GM21381 (cell line): ENCODE data around the gene C19orf73.
"Not testable (repeated sequence)": the region's sequence is repeated elsewhere in the genome, so short reads cannot be mapped to it uniquely, and the experiment has no call there.

Source experiments
- ATAC-seq: cut with Tn5 transposase; IDR thresholded peaks from one replicate; pipeline ENCODE4 v1.9.1; 2021; ENCODE audit warnings: mild to moderate bottlenecking, moderate library complexity; ENCODE audit not compliant: unreplicated experiment

The C19orf73 gene

GRCh38 chr19:49148784-49149651 is 30.1 kb upstream of the C19orf73 start:
- no peak for ATAC-seq

- no peak for ATAC-seq
These were observed 29.2 kb upstream of the C19orf73 start for GRCh38 chr19:49148044-49148682.

GRCh38 chr19:49146408-49146770 is 27.4 kb upstream of the C19orf73 start:
- not testable (repeated sequence) for ATAC-seq

- ATAC-seq = no peak
These were observed 26.8 kb upstream of the C19orf73 start for GRCh38 chr19:49145573-49146407.

GRCh38 chr19:49142866-49143335 is 24.0 kb upstream of the C19orf73 start:
- no peak for ATAC-seq

GRCh38 chr19:49141352-49141751 is 22.4 kb upstream of the C19orf73 start:
- ATAC-seq = no peak

GRCh38 chr19:49140951-49141350 is 22.0 kb upstream of the C19orf73 start:
- no peak for ATAC-seq

GRCh38 chr19:49136771-49137171 is 17.8 kb upstream of the C19orf73 start:
- ATAC-seq = no peak

GRCh38 chr19:49135686-49136085 is 16.7 kb upstream of the C19orf73 start:
- ATAC-seq = no peak

GRCh38 chr19:49133621-49134454 is 14.9 kb upstream of the C19orf73 start:
- no peak for ATAC-seq

- ATAC-seq = no peak
These were observed 14.1 kb upstream of the C19orf73 start for GRCh38 chr19:49132974-49133609.

GRCh38 chr19:49130325-49130724 is 11.4 kb upstream of the C19orf73 start:
- ATAC-seq = no peak

GRCh38 chr19:49129238-49129583 is 10.3 kb upstream of the C19orf73 start:
- no peak for ATAC-seq

GRCh38 chr19:49128545-49129237 is 9.7 kb upstream of the C19orf73 start:
- no peak for ATAC-seq

- ATAC-seq = peak; percentile 90
These were observed 9.0 kb upstream of the C19orf73 start for GRCh38 chr19:49127674-49128544.

GRCh38 chr19:49127225-49127624 is 8.3 kb upstream of the C19orf73 start:
- not testable (repeated sequence) for ATAC-seq

- no peak for ATAC-seq
These were observed 7.6 kb upstream of the C19orf73 start for GRCh38 chr19:49126575-49126974.

- ATAC-seq = no peak
These were observed 6.2 kb upstream of the C19orf73 start for GRCh38 chr19:49125025-49125731.
